Loucy (cell line): ENCODE results near the gene ARAP3.

Source experiments
- H2AFZ ChIP-seq: fragments of 200-600 bp; sonication (generic); 2 replicates; pipeline ENCODE4 v1.6.0; 2016; ENCODE audit warnings: antibody characterized with exemption, mild to moderate bottlenecking, low read length, moderate library complexity
- H3F3A ChIP-seq: fragments of 200-600 bp; 2 replicates; pipeline ENCODE4 v1.6.0; 2016; ENCODE audit warnings: antibody characterized with exemption, low read depth, mild to moderate bottlenecking
- H3K27me3 ChIP-seq: fragments of 200-600 bp; sonication (generic); 2 replicates; pipeline ENCODE4 v1.6.1; 2014; ENCODE audit warnings: low read length, mild to moderate bottlenecking; ENCODE audit not compliant: insufficient read depth, poor library complexity, severe bottlenecking
- H3K36me3 ChIP-seq: fragments of 200-600 bp; sonication (generic); 2 replicates; pipeline ENCODE4 v1.6.1; 2016; ENCODE audit warnings: low read length; ENCODE audit not compliant: insufficient read depth
- H3K4me1 ChIP-seq: fragments of 200-600 bp; sonication (generic); 2 replicates; pipeline ENCODE4 v1.5.1; 2014; ENCODE audit warnings: low read length, mild to moderate bottlenecking; ENCODE audit not compliant: insufficient read depth, poor library complexity, severe bottlenecking
- H3K4me2 ChIP-seq: fragments of 200-600 bp; sonication (generic); 2 replicates; pipeline ENCODE4 v1.6.0; 2014; ENCODE audit warnings: antibody characterized with exemption, low read length, low read depth, mild to moderate bottlenecking; ENCODE audit not compliant: poor library complexity, severe bottlenecking
- H3K4me3 ChIP-seq: fragments of 200-600 bp; sonication (generic); 2 replicates; pipeline ENCODE4 v1.5.1; 2014; ENCODE audit warnings: low read length, mild to moderate bottlenecking, mixed read lengths; ENCODE audit not compliant: poor library complexity, severe bottlenecking
- H3K79me2 ChIP-seq: fragments of 200-600 bp; sonication (generic); 2 replicates; pipeline ENCODE4 v1.6.1; 2014; ENCODE audit warnings: low read length; ENCODE audit not compliant: insufficient read depth
- H3K9ac ChIP-seq: fragments of 200-600 bp; sonication (generic); 2 replicates; pipeline ENCODE4 v1.6.0; 2014; ENCODE audit warnings: mild to moderate bottlenecking, low read depth, low read length, moderate library complexity; ENCODE audit not compliant: poor library complexity, severe bottlenecking
- H3K9me2 ChIP-seq: fragments of 200-600 bp; sonication (generic); replicated peaks from 2 replicates; pipeline ENCODE4 v1.6.1; 2016; ENCODE audit warnings: low read depth, low read length, mixed read lengths
- H3K9me3 ChIP-seq: fragments of 200-600 bp; sonication (generic); 2 replicates; pipeline ENCODE4 v1.6.1; 2014; ENCODE audit warnings: mild to moderate bottlenecking, antibody characterized with exemption, low read length, low read depth; ENCODE audit not compliant: insufficient read depth
- H4K20me1 ChIP-seq: fragments of 200-600 bp; sonication (generic); 2 replicates; pipeline ENCODE4 v1.6.0; 2014; ENCODE audit warnings: antibody characterized with exemption, low read length, mild to moderate bottlenecking; ENCODE audit not compliant: insufficient read depth, poor library complexity, severe bottlenecking
- EZH2phosphoT487 ChIP-seq: fragments of 200-600 bp; IDR thresholded peaks from 2 replicates; pipeline ENCODE4 v1.6.1; 2018; ENCODE audit warnings: antibody characterized with exemption, mild to moderate bottlenecking, moderate library complexity, borderline replicate concordance
- TF ChIP-seq, protein P1 (sequence below): fragments of 200-600 bp; sonication (generic); conservative IDR thresholded peaks from 2 replicates; pipeline ENCODE4 v1.5.1; 2014; ENCODE audit warnings: mild to moderate bottlenecking, antibody characterized with exemption, low read length

ARAP3 gene

DNA sequence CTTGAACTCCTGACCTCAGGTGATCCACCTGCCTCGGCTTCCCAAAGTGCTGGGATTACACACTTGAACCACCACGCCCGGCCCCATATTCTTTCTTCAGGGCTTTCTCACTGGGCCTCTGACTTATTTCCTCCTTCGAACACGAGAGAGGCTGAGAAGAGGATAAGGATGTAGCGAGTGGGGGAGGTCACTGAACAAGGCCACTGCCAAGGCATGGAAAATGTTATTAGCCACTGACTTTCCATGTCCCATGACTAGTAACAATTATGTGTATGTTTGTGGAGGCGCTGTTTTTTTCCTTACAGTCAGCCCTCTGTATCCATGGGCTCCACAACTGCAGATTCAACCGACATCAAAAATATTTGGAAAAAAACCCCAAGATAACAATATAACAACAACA, 18.5 kb downstream of the ARAP3 start:
- no peaks in the 10 kb centered on the region for H3K27me3 ChIP-seq
- no peaks in the 10 kb centered on the region for H3K9me3 ChIP-seq
- no peaks in the 10 kb centered on the region for H3K36me3 ChIP-seq
- no peak overlapping the region for H2AFZ ChIP-seq
- H3K4me1 ChIP-seq, result no peaks in the 10 kb centered on the region
- no peaks in the 10 kb centered on the region for H3K79me2 ChIP-seq
- H3K9me2 ChIP-seq, result no peaks in the 10 kb centered on the region
- H3K4me3 ChIP-seq, result no peak overlapping the region
- no peaks in the 10 kb centered on the region for H3F3A ChIP-seq
- H3K4me2 ChIP-seq, result no peak overlapping the region
- H3K9ac ChIP-seq, result no peak overlapping the region
- TF ChIP-seq EZH2phosphoT487, result no peak
- TF ChIP-seq, protein P1, sequence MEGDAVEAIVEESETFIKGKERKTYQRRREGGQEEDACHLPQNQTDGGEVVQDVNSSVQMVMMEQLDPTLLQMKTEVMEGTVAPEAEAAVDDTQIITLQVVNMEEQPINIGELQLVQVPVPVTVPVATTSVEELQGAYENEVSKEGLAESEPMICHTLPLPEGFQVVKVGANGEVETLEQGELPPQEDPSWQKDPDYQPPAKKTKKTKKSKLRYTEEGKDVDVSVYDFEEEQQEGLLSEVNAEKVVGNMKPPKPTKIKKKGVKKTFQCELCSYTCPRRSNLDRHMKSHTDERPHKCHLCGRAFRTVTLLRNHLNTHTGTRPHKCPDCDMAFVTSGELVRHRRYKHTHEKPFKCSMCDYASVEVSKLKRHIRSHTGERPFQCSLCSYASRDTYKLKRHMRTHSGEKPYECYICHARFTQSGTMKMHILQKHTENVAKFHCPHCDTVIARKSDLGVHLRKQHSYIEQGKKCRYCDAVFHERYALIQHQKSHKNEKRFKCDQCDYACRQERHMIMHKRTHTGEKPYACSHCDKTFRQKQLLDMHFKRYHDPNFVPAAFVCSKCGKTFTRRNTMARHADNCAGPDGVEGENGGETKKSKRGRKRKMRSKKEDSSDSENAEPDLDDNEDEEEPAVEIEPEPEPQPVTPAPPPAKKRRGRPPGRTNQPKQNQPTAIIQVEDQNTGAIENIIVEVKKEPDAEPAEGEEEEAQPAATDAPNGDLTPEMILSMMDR, result no peak
- H4K20me1 ChIP-seq, result no peaks in the 10 kb centered on the region

DNA sequence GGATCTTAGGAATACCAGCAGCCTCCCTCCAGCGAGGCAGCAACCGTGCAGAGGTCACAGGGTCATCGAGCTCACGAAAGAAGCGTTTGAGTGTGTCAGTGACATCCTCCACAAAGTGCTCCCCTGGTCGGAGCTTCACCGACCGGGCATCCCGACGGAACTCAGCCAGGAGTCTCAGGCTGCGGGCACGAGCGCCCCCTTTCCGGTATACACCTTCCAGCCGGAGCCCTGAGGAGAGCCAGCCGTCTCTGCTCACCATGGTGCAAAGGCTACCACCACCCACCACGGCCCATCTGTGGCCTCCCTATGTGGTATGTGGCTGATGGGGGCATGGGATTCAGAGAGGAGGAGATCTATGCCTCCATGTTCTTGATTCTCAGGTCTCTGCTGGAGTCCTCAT, 20.0 kb downstream of the ARAP3 start:
- no peaks in the 10 kb centered on the region for H3K79me2 ChIP-seq
- H3K4me3 ChIP-seq, result no peak overlapping the region
- H3K9ac ChIP-seq, result no peak overlapping the region
- no peaks in the 10 kb centered on the region for H3F3A ChIP-seq
- H4K20me1 ChIP-seq, result no peaks in the 10 kb centered on the region
- no peaks in the 10 kb centered on the region for H3K27me3 ChIP-seq
- H2AFZ ChIP-seq, result no peak overlapping the region
- no peaks in the 10 kb centered on the region for H3K9me2 ChIP-seq
- no peaks in the 10 kb centered on the region for H3K36me3 ChIP-seq
- TF ChIP-seq, protein P1, result no peak
- TF ChIP-seq EZH2phosphoT487, result no peak
- no peak overlapping the region for H3K4me2 ChIP-seq
- no peaks in the 10 kb centered on the region for H3K9me3 ChIP-seq
- no peaks in the 10 kb centered on the region for H3K4me1 ChIP-seq

DNA sequence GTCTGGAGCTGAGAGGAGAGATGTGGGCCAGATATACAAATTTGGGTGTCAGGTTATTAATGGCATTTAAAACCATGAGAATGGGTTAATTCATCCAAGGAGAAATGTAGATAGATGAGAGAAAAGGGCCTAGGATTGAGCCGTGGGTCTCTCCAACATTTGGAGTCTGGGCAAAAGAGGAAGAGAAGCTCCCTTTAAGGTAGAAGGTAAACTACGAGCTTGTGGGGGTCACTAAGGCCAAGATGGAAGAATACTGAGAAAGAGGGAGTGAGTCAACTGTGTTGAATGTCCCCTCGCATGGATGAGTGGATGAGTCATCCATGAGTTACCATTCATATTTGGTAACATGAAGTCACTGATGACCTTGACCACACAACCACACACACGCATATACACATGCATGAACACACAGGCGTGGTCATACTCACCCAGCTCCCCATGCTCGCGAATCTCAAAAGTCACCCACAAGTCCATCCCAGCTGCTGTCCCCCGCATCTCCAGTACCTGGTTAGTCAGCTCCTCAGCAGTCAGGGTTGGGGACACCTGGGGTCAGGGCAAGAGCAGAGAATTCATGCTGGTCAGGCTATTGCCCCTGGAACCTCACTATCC, 24.0 kb downstream of the ARAP3 start:
- no peaks in the 10 kb centered on the region for H4K20me1 ChIP-seq
- H3K79me2 ChIP-seq, result no peaks in the 10 kb centered on the region
- H2AFZ ChIP-seq, result no peak overlapping the region
- no peaks in the 10 kb centered on the region for H3F3A ChIP-seq
- no peaks in the 10 kb centered on the region for H3K9me2 ChIP-seq
- no peaks in the 10 kb centered on the region for H3K27me3 ChIP-seq
- H3K4me1 ChIP-seq, result no peaks in the 10 kb centered on the region
- no peak for TF ChIP-seq EZH2phosphoT487
- TF ChIP-seq, protein P1, result no peak
- no peaks in the 10 kb centered on the region for H3K9me3 ChIP-seq
- H3K36me3 ChIP-seq, result no peaks in the 10 kb centered on the region
- H3K4me2 ChIP-seq, result no peak overlapping the region
- H3K9ac ChIP-seq, result no peak overlapping the region
- H3K4me3 ChIP-seq, result no peak overlapping the region
